Fibroblast of skin of abdomen (primary cell): ENCODE measurements around the gene HPCAL1.
A peak's percentile ranks its signal among the peaks of the same experiment; 100 is the strongest.

Source experiments
- DNase-seq: peaks from one replicate; pipeline ENCODE4 v3.0.0-alpha.2; 2013

Gene HPCAL1

GRCh38 chr2:10408649-10409579 is 106.2 kb downstream of the HPCAL1 start:
- DNase-seq, result peak; percentile 55

GRCh38 chr2:10410001-10410822 is 107.5 kb downstream of the HPCAL1 start:
- DNase-seq, result peak; percentile 55

- DNase-seq, result no peak
These were observed 108.2 kb downstream of the HPCAL1 start for GRCh38 chr2:10410823-10411437.

- no peak for DNase-seq
These were observed 108.9 kb downstream of the HPCAL1 start for GRCh38 chr2:10411557-10411956.

GRCh38 chr2:10412380-10412779 is 109.7 kb downstream of the HPCAL1 start:
- peak; percentile 38 for DNase-seq

GRCh38 chr2:10413503-10413902 is 110.8 kb downstream of the HPCAL1 start:
- DNase-seq, result no peak

- no peak for DNase-seq
These were observed 111.3 kb downstream of the HPCAL1 start for GRCh38 chr2:10413991-10414451.

GRCh38 chr2:10414591-10414990 is 111.9 kb downstream of the HPCAL1 start:
- DNase-seq, result no peak

- no peak for DNase-seq
These were observed 112.3 kb downstream of the HPCAL1 start for GRCh38 chr2:10415048-10415447.

GRCh38 chr2:10415640-10416039 is 112.9 kb downstream of the HPCAL1 start:
- DNase-seq, result no peak

- DNase-seq, result no peak
These were observed 115.0 kb downstream of the HPCAL1 start for GRCh38 chr2:10417551-10418335.

GRCh38 chr2:10419553-10420257 is 117.0 kb downstream of the HPCAL1 start:
- no peak for DNase-seq

- no peak for DNase-seq
These were observed 119.5 kb downstream of the HPCAL1 start for GRCh38 chr2:10422251-10422650.

GRCh38 chr2:10422732-10423399 is 120.2 kb downstream of the HPCAL1 start:
- DNase-seq, result no peak

- DNase-seq, result no peak
These were observed 120.7 kb downstream of the HPCAL1 start for GRCh38 chr2:10423400-10423774.

- peak; percentile 84 for DNase-seq
These were observed 121.3 kb downstream of the HPCAL1 start for GRCh38 chr2:10424051-10424450.

GRCh38 chr2:10424916-10425505 is 122.3 kb downstream of the HPCAL1 start:
- no peak for DNase-seq

- no peak for DNase-seq
These were observed 123.0 kb downstream of the HPCAL1 start for GRCh38 chr2:10425699-10426098.

GRCh38 chr2:10426726-10427617 is 124.3 kb downstream of the HPCAL1 start:
- no peak for DNase-seq

- DNase-seq, result no peak
These were observed 124.9 kb downstream of the HPCAL1 start for GRCh38 chr2:10427618-10427949.
